GM19438 (cell line): ENCODE results near the gene SPEF1.
A peak's percentile ranks its signal among the peaks of the same experiment; 100 is the strongest.
"Not testable (repeated sequence)": the region's sequence is repeated elsewhere in the genome, so short reads cannot be mapped to it uniquely, and the experiment has no call there.

Experiments used
- ATAC-seq: cut with Tn5 transposase; IDR thresholded peaks from one replicate; pipeline ENCODE4 v1.9.1; 2021; ENCODE audit warnings: low read depth; ENCODE audit not compliant: unreplicated experiment

SPEF1 gene

GRCh38 chr20:3781153-3781910 lies at the start of gene SPEF1:
SPEF1 (minus strand) TSS chr20:3781448; CDS start chr20:3781287, 161 bp downstream.
- ATAC-seq: peak; percentile 63

- ATAC-seq: not testable (repeated sequence)
These were observed 48.6 kb upstream of the SPEF1 start for GRCh38 chr20:3829891-3830290.

GRCh38 chr20:3828798-3829197 lies 47.5 kb upstream of the SPEF1 start:
- ATAC-seq: no peak

- no peak for ATAC-seq
These were observed 45.2 kb upstream of the SPEF1 start for GRCh38 chr20:3826420-3826819.

GRCh38 chr20:3825526-3825925 lies 44.3 kb upstream of the SPEF1 start:
- no peak for ATAC-seq

- ATAC-seq: no peak
These were observed 42.6 kb upstream of the SPEF1 start for GRCh38 chr20:3823881-3824280.

GRCh38 chr20:3821996-3822395 lies 40.7 kb upstream of the SPEF1 start:
- no peak for ATAC-seq

- ATAC-seq: no peak
These were observed 39.9 kb upstream of the SPEF1 start for GRCh38 chr20:3820901-3821727.

- peak; percentile 82 for ATAC-seq
These were observed 39.0 kb upstream of the SPEF1 start, which contains the start of gene AP5S1 for GRCh38 chr20:3820048-3820900. AP5S1 (plus strand) TSS chr20:3820547; CDS start chr20:3822118, 1,571 bp downstream.

- no peak for ATAC-seq
These were observed 38.3 kb upstream of the SPEF1 start for GRCh38 chr20:3819411-3820047.

GRCh38 chr20:3818155-3819151 lies 37.2 kb upstream of the SPEF1 start:
- ATAC-seq: no peak

- ATAC-seq: no peak
These were observed 34.6 kb upstream of the SPEF1 start for GRCh38 chr20:3815703-3816315.

- ATAC-seq: no peak
These were observed 33.8 kb upstream of the SPEF1 start for GRCh38 chr20:3814928-3815495.

- no peak for ATAC-seq
These were observed 32.8 kb upstream of the SPEF1 start for GRCh38 chr20:3813848-3814581.

GRCh38 chr20:3812975-3813847 lies 32.0 kb upstream of the SPEF1 start:
- no peak for ATAC-seq

GRCh38 chr20:3812259-3812681 lies 31.0 kb upstream of the SPEF1 start:
- ATAC-seq: no peak
